GM10266 (cell line): ENCODE results near the gene OR6B2.

ENCODE experiments used
- DNase-seq: peaks from one replicate; pipeline ENCODE4 v3.0.0; 2012; ENCODE audit errors: extremely low spot score
- CTCF ChIP-seq: IDR thresholded peaks from 2 replicates; pipeline ENCODE4 v1.5.1; 2012; ENCODE audit warnings: mild to moderate bottlenecking, low read depth; ENCODE audit not compliant: control insufficient read depth, insufficient read depth; ENCODE audit errors: missing control alignments

The OR6B2 gene

GRCh38 chr2:239983004-239983778 lies 47.0 kb downstream of the OR6B2 start:
- DNase-seq = no peak
- no peak for TF ChIP-seq CTCF
